DND-41 (cell line): ENCODE data around the gene DGKQ.

Source experiments
- CTCF ChIP-seq: IDR thresholded peaks from 2 replicates; pipeline ENCODE4 v1.5.1; 2012; ENCODE audit warnings: borderline replicate concordance, low read length, moderate library complexity, mild to moderate bottlenecking; ENCODE audit not compliant: poor library complexity, severe bottlenecking; ENCODE audit errors: extremely low read depth
- EZH2 ChIP-seq: IDR thresholded peaks from 3 replicates; pipeline ENCODE4 v1.6.1; 2012; ENCODE audit warnings: borderline replicate concordance, low read depth, mild to moderate bottlenecking, moderate library complexity, low read length, inconsistent platforms; ENCODE audit not compliant: severe bottlenecking

- TF ChIP-seq CTCF (no peak), EZH2 (no peak)
Measured at GRCh38 chr4:968621-969394, 4.6 kb downstream of the DGKQ start.
